Activated naive CD8-positive, alpha-beta T cell treated with anti-CD3 and anti-CD28 coated beads for 36 hours (primary cell): ENCODE data around the gene RPAIN. TPM values are rescaled to one million over a fixed set of nuclear protein-coding genes. Genes with fewer than 3 reads are reported as not detected.

Experiments
- total RNA-seq, 2 experiments: library from RNA; stranded (reverse); gene quantifications; one replicate each; pipeline ENCODE4 v1.2.3, GENCODE V29; 2021

The RPAIN gene
- total RNA-seq, 2 experiments from 2014 or later = 58.3 to 59.4 TPM

Other genes with a start within 250 kb of the RPAIN start
- gene ZNF594, start 228.3 kb upstream of the RPAIN start, total RNA-seq = 1 to 10 TPM; 6.8 to 7.7 TPM
- not detected for gene SCIMP, start 185.3 kb upstream of the RPAIN start, total RNA-seq
- gene RABEP1, start 137.9 kb upstream of the RPAIN start, total RNA-seq = 10 to 100 TPM; 58.4 to 61.1 TPM
- 100 to 1,000 TPM; 144 to 160 TPM for gene NUP88, start 520 bp upstream of the RPAIN start, total RNA-seq
- gene C1QBP, start 19.0 kb downstream of the RPAIN start, total RNA-seq = 100 to 1,000 TPM; 586 to 607 TPM
- 10 to 100 TPM; 49.7 to 49.9 TPM for gene DHX33, start 48.8 kb downstream of the RPAIN start, total RNA-seq
- gene DERL2, start 66.0 kb downstream of the RPAIN start, total RNA-seq = 10 to 100 TPM; 71.8 to 77.6 TPM
- 10 to 100 TPM; 44.3 to 45.5 TPM for gene MIS12, start 66.4 kb downstream of the RPAIN start, total RNA-seq
- gene NLRP1, start 164.3 kb downstream of the RPAIN start, total RNA-seq = 10 to 100 TPM; 17.2 to 18.8 TPM